Calu3 (cell line): Measurements from ENCODE around the gene FERMT2. TPM values are rescaled to one million over a fixed set of nuclear protein-coding genes. Genes with fewer than 3 reads are reported as not detected.

Experiments used
- BruUV-seq: library from RNA; stranded (reverse); fragments of 400-500 nt; replicated peaks from 2 replicates; lab custom pipeline; 2021; lab: Mats Ljungman, UMichigan
- CTCF ChIA-PET: fragments of 300-600 bp; sonication (Branson Sonifier 250); formaldehyde crosslinking; loops from one replicate; lab custom pipeline; 2022; ENCODE audit warnings: antibody characterized with exemption; lab: Charles Lee
- DNase-seq: peaks from one replicate; pipeline ENCODE4 v3.0.0; 2022
- H3K27ac Mint-ChIP-seq: one replicate; pipeline ENCODE4 v1.8.0; 2022; ENCODE audit warnings: mixed read lengths; ENCODE audit not compliant: unreplicated experiment
- H3K27me3 Mint-ChIP-seq: one replicate; pipeline ENCODE4 v1.8.0; 2022; ENCODE audit warnings: mixed read lengths; ENCODE audit not compliant: unreplicated experiment
- H3K36me3 Mint-ChIP-seq: one replicate; pipeline ENCODE4 v1.8.0; 2022; ENCODE audit warnings: mild to moderate bottlenecking, moderate library complexity, mixed read lengths; ENCODE audit not compliant: insufficient read depth, unreplicated experiment
- H3K4me1 Mint-ChIP-seq: one replicate; pipeline ENCODE4 v1.8.0; 2022; ENCODE audit warnings: mild to moderate bottlenecking, low read depth, mixed read lengths; ENCODE audit not compliant: unreplicated experiment
- H3K4me3 Mint-ChIP-seq: one replicate; pipeline ENCODE4 v1.8.0; 2022; ENCODE audit warnings: mild to moderate bottlenecking, low read depth, moderate library complexity, mixed read lengths; ENCODE audit not compliant: unreplicated experiment
- H3K9me3 Mint-ChIP-seq: one replicate; pipeline ENCODE4 v1.8.0; 2022; ENCODE audit warnings: low read depth, mixed read lengths; ENCODE audit not compliant: unreplicated experiment
- intact Hi-C: fragments of 100-400 bp; cut with micrococcal nuclease; formaldehyde crosslinking; loops from one replicate; pipeline ENCODE4 v1.10.0; 2022; ENCODE audit not compliant: unreplicated experiment
- total RNA-seq: library from RNA; stranded (reverse); gene quantifications from 2 replicates; pipeline ENCODE4 v1.2.3, GENCODE V29; 2022
- TF ChIP-seq, protein P1 (sequence below): fragments of 200-600 bp; IDR thresholded peaks from one replicate; pipeline ENCODE4 v1.8.0; 2022; ENCODE audit warnings: antibody characterized with exemption; ENCODE audit not compliant: unreplicated experiment

Gene FERMT2
- total RNA-seq, 1 experiment from 2014 or later = 21.0 TPM

DNA sequence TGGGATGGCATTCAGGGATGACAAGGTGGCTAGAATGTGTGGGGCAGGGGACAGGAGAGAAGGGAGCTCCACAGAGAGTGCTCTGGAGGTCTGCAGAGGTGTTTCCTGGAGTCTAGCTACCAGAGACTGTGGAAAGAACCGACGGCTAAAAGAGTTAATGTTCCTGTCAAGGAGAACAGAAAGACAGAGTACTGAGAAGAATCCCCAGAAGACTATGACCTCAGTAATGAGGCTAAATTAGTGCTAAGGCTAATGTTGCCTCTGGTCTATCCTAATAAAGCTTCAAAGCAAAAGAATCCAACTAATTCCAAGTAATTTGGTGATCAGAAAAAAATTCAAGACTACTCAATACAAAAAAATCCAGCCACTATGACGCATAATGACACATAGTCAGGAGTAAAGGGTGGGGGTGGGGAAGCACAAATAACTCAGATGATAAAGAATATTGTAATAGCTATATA lies 44.7 kb downstream of the FERMT2 start:
- DNase-seq = no peak
- H3K27me3 Mint-ChIP-seq = no peaks in the 10 kb centered on the region
- no TSS peak for BruUV-seq
- intact Hi-C loops = no loop called here
- H3K27ac Mint-ChIP-seq = peak overlapping the region; percentile 52
- CTCF ChIA-PET = interaction anchor here (0.6 to 1.2 kb wide), 3 partner anchors 14 to 82 kb away, joined by 3 to 5 read pairs (median 4); no protein-coding TSS in a partner anchor
- H3K4me1 Mint-ChIP-seq = peaks cover 54% of the 10 kb centered on the region
- TF ChIP-seq, protein P1, sequence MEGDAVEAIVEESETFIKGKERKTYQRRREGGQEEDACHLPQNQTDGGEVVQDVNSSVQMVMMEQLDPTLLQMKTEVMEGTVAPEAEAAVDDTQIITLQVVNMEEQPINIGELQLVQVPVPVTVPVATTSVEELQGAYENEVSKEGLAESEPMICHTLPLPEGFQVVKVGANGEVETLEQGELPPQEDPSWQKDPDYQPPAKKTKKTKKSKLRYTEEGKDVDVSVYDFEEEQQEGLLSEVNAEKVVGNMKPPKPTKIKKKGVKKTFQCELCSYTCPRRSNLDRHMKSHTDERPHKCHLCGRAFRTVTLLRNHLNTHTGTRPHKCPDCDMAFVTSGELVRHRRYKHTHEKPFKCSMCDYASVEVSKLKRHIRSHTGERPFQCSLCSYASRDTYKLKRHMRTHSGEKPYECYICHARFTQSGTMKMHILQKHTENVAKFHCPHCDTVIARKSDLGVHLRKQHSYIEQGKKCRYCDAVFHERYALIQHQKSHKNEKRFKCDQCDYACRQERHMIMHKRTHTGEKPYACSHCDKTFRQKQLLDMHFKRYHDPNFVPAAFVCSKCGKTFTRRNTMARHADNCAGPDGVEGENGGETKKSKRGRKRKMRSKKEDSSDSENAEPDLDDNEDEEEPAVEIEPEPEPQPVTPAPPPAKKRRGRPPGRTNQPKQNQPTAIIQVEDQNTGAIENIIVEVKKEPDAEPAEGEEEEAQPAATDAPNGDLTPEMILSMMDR = no peak
- peaks cover 16% of the 10 kb centered on the region for H3K36me3 Mint-ChIP-seq
- H3K4me3 Mint-ChIP-seq = peak overlapping the region; percentile 3
- H3K9me3 Mint-ChIP-seq = no peaks in the 10 kb centered on the region

DNA sequence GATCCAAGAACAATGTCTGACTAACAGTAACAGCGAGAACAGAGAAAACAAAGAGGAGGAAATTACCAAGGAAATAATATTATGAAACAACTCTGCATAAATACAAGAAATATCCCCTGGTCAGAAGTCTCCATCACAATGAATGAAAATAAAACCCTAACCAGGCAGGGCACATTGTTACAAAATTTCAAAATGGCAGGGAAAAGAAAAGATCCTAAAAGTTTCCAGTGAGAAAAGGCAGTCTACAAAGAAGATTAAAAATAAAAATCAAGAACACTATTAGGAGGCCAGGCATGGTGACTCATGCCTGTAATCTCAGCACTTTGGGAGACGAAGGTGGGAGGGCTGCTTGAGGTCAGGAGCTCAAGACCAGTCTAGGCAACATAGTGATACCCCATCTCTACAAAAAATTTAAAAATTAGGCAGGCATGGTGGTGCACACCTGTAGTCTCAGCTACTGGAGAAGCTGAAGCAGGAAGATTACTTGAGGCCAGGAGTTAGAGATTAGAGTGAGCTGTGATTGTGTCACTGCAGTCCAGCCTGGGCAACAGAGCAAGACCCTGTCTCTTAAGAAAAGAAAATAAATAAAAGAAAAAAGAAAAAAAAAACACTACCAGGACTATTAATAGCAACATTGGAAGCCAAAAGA lies 47.8 kb downstream of the FERMT2 start:
- Mint-ChIP-seq H3K9me3 (no peaks in the 10 kb centered on the region), H3K4me3 (peak overlapping the region; percentile 12), H3K36me3 (peaks cover 16% of the 10 kb centered on the region), H3K27me3 (no peaks in the 10 kb centered on the region), H3K27ac (peak overlapping the region; percentile 89), H3K4me1 (peaks cover 56% of the 10 kb centered on the region)
- no TSS peak for BruUV-seq
- DNase-seq = peak; percentile 22
- intact Hi-C loops = no loop called here
- CTCF ChIA-PET = interaction anchor here (0.6 to 0.9 kb wide), 2 partner anchors 119 to 889 kb away, joined by 3 read pairs; no protein-coding TSS in a partner anchor
- TF ChIP-seq, protein P1 = no peak

DNA sequence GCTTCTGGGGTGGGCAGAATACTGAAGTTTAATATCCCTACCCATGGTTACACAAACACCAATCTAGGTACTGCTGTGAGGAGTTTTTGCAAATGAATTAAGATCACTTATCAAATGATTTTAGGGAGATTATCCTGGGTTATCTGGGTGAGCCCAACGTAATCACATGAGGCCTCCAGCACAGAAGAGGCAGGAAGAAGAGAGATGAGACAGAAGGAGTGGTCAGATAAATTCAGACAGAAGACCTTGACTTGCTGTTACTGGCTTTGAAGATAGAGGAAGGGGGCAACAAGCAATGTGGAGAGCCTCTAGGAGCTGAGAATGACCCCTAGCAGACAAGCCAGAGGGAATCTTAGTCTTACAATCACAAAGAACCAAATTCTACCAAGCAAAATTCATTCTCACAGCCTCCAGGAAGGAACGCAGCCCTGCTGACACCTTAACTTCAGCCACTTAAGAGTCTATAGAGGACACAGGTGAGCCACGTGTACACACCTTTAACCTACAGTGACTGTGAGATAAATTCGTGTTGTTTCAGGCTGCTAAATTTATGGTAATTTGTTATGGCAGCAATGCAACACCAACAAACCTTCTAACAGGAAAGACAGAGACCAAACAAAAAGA lies 49.4 kb downstream of the FERMT2 start:
- Mint-ChIP-seq H3K9me3 (no peaks in the 10 kb centered on the region), H3K4me1 (peaks cover 49% of the 10 kb centered on the region), H3K27ac (peak overlapping the region; percentile 62), H3K36me3 (peaks cover 16% of the 10 kb centered on the region), H3K27me3 (no peaks in the 10 kb centered on the region), H3K4me3 (no peak overlapping the region)
- CTCF ChIA-PET = interaction anchor here (0.6 kb wide), 1 partner anchor 445 kb away, joined by 4 read pairs; no protein-coding TSS in a partner anchor
- intact Hi-C loops = no loop called here
- DNase-seq = no peak
- BruUV-seq = no TSS peak
- TF ChIP-seq, protein P1 = no peak

DNA sequence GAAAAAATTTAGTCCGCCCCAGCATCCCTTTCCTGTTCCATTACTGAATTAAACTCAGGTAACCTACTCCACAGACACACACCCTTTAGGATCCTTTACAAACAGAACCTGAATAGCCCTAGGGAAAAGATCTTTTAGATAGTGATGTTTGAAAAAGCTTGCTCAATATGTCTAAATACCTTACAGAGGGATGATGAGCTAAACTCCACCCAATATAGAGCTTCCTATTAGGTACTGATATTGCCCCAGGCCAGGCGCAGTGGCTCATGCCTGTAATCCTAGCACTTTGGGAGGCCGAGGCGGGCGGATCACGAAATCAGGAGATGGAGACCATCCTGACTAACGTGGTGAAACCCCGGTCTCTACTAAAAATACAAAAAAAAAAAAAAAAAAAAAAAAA lies 50.1 kb downstream of the FERMT2 start:
- TF ChIP-seq, protein P1 = no peak
- CTCF ChIA-PET = interaction anchor here (0.6 kb wide), 1 partner anchor 444 kb away, joined by 4 read pairs; no protein-coding TSS in a partner anchor
- BruUV-seq = no TSS peak
- peaks cover 42% of the 10 kb centered on the region for H3K4me1 Mint-ChIP-seq
- no peaks in the 10 kb centered on the region for H3K27me3 Mint-ChIP-seq
- no peak for DNase-seq
- H3K4me3 Mint-ChIP-seq = no peak overlapping the region
- intact Hi-C loops = no loop called here
- H3K36me3 Mint-ChIP-seq = peaks cover 16% of the 10 kb centered on the region
- no peaks in the 10 kb centered on the region for H3K9me3 Mint-ChIP-seq
- H3K27ac Mint-ChIP-seq = no peak overlapping the region
